Measurements from ENCODE around the gene ASTN1.

The ASTN1 gene

DNA sequence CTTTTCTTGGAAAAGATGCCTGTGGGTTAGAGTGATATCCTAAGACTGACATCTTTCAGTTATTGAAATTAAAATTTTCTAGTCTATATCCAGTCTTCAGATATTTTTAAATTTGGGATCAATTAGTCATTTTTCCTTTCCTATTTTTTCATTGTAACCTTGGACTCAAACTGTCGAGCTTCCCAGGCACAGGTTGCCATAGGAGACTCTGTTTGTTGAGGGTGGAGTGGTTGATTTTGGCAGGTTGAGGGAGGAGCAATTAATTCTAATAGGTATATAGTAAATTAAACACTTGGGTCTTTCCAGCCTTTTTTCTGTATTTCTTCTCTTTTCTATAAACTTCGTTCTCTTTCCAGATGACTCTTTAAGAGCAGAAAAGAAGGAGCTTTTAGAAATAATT is 326.8 kb downstream of the ASTN1 start:
- no peak for DNase-seq (ENCODE audit: low spot score)

DNA sequence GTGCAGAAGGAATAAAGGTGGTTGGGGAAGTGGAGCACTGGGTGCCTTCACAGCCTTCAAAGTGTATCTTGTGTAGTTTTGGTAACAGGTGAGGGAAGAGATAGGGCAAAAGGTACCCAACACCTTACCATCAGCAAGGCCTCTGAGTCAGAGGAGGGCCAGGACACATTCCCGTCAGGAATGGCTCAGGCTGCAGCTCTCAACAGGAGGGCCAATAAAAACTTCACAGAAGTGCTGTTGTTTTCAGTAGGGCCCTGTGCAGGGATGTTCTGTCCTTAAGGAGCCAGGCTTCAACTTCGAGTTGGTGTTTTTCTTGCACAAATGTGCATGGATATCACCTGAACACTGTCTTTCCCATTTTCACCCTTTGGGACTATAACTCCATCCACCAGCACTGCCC is 333.4 kb downstream of the ASTN1 start:
- no peak for DNase-seq (ENCODE audit: low spot score)

DNA sequence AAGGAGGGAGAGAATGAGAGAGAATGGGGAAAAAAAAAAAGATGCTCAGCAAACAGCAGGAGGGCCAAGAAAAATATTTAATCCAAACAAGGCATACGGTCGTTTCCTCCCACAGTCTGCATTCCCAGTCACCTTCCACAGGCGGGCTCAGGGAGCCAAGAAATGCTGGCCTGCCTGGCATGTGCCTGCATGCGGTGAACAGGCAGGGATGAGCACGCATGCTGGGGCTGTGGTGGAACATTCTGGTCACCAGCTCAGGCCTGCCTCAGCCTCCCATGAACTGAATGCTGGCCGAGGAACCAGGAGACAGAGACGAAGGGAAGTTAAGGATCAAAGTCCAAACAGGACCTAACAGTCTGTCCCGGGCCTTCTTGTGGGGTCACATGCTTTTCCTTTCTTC is 335.3 kb downstream of the ASTN1 start:
- DNase-seq (ENCODE audit: low spot score), result no peak

DNA sequence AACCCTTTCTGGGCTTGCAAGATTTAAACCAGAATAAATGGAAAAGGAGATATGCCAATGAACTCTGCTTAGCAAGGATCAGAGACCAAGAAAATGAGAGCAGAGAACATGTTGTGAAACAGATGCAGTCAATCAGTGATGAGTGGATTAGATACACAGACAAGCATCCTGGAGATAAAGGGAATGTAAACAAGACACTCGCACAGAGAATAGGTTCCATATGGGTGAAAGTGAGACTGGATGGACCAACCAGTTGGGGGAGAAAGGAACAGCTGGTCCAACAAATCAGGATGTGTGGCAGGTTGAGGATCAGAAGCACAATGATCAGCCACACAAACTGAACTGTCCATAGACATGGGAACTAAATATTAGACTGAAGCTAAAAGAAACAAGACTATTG is 338.2 kb downstream of the ASTN1 start:
- no peak for DNase-seq (ENCODE audit: low spot score)

DNA sequence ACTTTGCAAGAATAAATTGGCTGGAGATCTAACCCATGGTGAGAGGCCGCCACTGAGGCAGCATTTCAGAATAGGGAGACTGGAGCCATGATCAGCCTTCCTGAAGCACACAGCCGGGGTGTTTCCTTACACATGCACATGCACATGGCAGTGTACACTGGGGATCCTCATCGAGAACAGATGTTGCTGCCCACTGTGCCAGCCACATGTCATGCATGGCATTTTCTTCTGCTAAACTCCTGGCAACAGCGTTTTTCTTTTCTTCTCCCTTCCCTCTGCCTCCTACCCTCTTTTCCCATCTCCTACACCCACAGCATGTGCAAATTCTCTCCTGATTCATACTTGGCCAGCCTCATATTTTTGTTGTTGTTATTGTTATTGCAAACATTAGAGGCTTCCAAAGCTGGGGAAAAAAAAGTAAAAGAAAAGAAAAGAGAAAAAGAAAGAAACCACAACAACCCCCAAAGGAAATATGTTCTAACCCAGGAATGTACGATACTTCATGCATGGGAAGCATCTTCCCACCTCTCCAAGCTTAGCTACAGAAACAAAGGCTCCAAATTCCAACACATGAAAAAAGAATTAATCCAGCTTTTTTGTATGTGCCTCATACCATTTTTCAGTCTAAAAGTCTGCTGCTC is 344.0 kb downstream of the ASTN1 start:
- no peak for DNase-seq (ENCODE audit: low spot score)

DNA sequence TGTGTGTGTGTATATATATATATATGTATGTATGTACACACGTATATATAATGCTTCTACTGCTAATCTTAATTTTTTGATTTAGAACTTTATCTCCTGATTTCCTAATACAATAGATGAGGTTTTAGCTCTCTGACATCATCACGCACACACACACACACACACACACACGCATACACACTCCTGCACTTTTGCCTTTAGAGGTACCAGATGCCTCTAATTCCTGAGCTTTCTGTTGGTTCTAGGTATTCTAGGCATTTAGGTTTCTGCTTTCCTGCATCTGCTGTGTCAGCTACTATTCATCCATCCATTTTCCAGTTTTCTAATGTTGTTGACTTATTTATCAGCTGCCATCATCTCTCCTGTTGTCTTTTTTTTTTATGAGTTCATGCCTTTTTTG is 348.3 kb downstream of the ASTN1 start:
- DNase-seq (ENCODE audit: low spot score), result no peak

DNA sequence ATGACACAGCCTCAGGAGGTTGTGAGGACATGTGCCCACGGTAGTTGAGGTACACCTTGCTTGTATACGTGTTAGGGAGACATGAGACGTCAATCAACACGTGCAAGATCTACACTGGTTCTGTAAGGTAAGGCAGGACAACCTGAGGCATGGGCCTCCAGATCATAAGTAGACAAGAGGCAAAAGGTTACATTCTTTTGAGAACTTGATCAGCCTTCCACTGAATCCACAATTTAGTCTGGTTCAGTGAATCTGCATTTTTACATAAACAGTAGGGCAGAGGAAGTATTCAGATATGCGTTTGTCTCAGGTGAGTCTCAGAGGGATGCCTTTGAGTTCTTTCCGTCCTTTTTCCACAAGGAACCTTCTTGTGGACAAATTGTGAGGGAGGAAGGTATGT is 348.9 kb downstream of the ASTN1 start:
- no peak for DNase-seq (ENCODE audit: low spot score)

DNA sequence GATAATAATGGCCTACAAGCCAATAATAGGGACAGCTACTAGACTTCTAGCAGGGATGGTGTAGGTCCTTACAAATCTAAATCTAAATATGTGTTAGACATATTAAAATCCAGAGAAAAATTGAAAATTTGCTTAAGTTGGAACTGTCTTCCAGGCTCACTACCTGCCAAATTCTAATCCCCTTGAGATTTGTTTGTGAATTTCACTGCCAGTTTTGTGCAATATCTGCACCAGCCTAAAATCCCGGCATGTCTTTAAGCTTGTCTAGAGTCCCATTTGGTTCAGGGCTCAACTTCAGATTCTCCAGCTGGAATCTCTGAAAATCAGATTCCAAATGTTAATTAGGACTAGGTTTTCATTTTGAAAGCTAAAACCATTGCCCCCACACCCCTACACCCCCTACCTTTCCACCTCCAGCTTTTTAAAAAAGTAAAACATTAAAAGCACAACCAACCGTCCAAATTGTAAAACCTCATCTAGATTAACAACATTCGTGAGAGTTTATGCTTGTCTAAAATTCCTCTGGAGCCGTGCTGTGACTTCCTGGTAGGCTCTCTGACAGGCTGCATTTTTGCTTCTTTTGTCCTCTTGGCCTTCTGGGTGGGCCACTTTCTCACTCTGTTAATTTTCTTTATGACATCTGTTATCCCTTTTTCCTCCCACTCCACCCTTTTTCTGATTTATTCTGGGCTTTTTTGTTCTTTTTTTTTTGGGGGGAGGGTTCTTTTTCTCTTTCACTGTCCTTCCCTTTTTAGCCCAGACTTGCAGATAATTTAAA is 352.8 kb downstream of the ASTN1 start:
- no peak for DNase-seq (ENCODE audit: low spot score)

DNA sequence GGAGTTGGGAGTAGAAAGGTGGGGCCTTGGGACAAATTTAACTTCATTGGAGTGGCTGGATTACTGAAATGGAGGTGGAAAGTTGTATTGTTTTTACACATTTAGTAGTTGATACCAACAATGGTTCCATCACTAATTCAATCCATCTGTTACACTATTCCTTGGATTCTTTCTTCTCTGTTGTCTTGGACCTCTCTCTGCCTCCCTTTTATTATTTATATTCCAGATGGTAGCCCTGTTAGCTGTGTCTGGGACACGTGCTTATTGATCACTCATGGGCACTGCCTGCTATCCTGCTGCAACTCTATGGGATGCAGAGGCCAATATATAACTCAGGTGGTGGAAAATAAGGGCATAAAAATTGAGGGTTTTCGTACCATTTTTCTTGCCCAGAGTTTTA is 355.2 kb downstream of the ASTN1 start:
- no peak for DNase-seq (ENCODE audit: low spot score)
